GM12865 (cell line): ENCODE measurements around the gene ANKRD1.

Experiments
- DNase-seq: peaks from one replicate; pipeline ENCODE4 v3.0.0; 2010; ENCODE audit warnings: low read depth
- H3K4me3 ChIP-seq: 2 replicates; pipeline ENCODE4 v1.5.1; 2011; ENCODE audit warnings: mild to moderate bottlenecking, low read depth, low read length, control low read depth
- CTCF ChIP-seq: IDR thresholded peaks from 2 replicates; pipeline ENCODE4 v1.5.1; 2011; ENCODE audit warnings: low read length, control low read depth, low read depth, inconsistent platforms; ENCODE audit not compliant: insufficient read depth; ENCODE audit errors: missing control alignments

Gene ANKRD1

GRCh38 chr10:90920986-90921666, at the start of gene ANKRD1:
TSS of gene ANKRD1 (minus strand) at chr10:90921087. CDS start at chr10:90921027, 60 bp downstream.
- no peak within 1 kb of the TSS for H3K4me3 ChIP-seq
- DNase-seq: no peak
- no peak for TF ChIP-seq CTCF

- no peak for TF ChIP-seq CTCF
- no peak for DNase-seq
- H3K4me3 ChIP-seq: no peak overlapping the region
Observed at GRCh38 chr10:90969947-90970673, 49.2 kb upstream of the ANKRD1 start.

GRCh38 chr10:90969121-90969534, 48.2 kb upstream of the ANKRD1 start:
- H3K4me3 ChIP-seq: no peak overlapping the region
- TF ChIP-seq CTCF: no peak
- DNase-seq: no peak

GRCh38 chr10:90968328-90969081, 47.6 kb upstream of the ANKRD1 start:
- no peak for DNase-seq

GRCh38 chr10:90967865-90968264, 47.0 kb upstream of the ANKRD1 start:
- no peak for DNase-seq
- TF ChIP-seq CTCF: no peak

More at GRCh38 chr10:90968328-90969081, 47.6 kb upstream of the ANKRD1 start:
- no peak for TF ChIP-seq CTCF
- no peak overlapping the region for H3K4me3 ChIP-seq

GRCh38 chr10:90966146-90966545, 45.3 kb upstream of the ANKRD1 start:
- DNase-seq: no peak
- TF ChIP-seq CTCF: no peak
- H3K4me3 ChIP-seq: no peak overlapping the region

More at GRCh38 chr10:90967865-90968264, 47.0 kb upstream of the ANKRD1 start:
- no peak overlapping the region for H3K4me3 ChIP-seq
